ENCODE results near the gene PLEKHA6.
A peak's percentile ranks its signal among the peaks of the same experiment; 100 is the strongest.
"Not testable (repeated sequence)": the region's sequence is repeated elsewhere in the genome, so short reads cannot be mapped to it uniquely, and the experiment has no call there.

The PLEKHA6 gene

DNA sequence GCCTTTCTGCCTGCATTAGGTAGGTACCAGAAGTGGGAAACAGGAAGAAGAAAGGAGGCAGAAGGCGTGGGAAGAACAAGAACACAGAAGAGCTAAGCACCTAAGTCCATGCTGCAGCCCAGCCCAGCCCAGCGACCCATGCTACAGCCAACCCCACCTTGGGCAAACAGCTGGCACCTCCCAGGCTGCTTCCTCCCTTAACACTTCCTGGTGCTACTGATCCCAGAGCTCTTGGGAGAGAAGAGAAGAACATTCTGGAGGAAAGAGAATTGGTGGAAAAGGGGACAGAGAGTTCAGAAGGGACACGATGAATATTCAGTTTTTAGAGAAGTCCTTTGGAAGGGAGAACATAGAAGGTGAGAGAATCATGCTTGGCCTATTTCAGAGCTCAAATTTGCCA, 28.5 kb downstream of the PLEKHA6 start:
- DNase-seq (ENCODE audit: low read depth), result no peak
- no peak overlapping the region for H3K4me3 ChIP-seq (ENCODE audit: low read length)
- TF ChIP-seq, protein P1, sequence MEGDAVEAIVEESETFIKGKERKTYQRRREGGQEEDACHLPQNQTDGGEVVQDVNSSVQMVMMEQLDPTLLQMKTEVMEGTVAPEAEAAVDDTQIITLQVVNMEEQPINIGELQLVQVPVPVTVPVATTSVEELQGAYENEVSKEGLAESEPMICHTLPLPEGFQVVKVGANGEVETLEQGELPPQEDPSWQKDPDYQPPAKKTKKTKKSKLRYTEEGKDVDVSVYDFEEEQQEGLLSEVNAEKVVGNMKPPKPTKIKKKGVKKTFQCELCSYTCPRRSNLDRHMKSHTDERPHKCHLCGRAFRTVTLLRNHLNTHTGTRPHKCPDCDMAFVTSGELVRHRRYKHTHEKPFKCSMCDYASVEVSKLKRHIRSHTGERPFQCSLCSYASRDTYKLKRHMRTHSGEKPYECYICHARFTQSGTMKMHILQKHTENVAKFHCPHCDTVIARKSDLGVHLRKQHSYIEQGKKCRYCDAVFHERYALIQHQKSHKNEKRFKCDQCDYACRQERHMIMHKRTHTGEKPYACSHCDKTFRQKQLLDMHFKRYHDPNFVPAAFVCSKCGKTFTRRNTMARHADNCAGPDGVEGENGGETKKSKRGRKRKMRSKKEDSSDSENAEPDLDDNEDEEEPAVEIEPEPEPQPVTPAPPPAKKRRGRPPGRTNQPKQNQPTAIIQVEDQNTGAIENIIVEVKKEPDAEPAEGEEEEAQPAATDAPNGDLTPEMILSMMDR (conservative IDR thresholded peaks at IDR 0.05; ENCODE audit: low read depth, low read length), result no peak

DNA sequence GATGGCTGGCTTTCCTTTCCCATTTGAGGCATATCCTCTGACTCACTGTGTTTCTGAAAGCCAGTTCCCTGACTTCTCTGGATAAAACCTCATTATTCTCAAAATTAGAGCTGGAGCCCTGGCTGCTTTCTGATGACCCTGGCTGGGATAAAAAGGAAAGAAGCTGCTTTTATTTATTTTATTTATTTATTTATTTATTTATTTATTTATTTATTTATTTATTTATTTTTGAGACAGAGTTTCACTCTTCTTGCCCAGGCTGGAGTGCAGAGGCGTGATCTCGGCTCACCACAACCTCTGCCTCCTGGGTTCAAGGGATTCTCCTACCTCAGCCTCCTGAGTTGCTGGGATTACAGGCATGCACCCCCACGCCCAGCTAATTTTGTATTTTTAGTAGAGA, 31.9 kb downstream of the PLEKHA6 start:
- not testable (repeated sequence) for DNase-seq (ENCODE audit: low read depth); H3K4me3 ChIP-seq (ENCODE audit: low read length)

DNA sequence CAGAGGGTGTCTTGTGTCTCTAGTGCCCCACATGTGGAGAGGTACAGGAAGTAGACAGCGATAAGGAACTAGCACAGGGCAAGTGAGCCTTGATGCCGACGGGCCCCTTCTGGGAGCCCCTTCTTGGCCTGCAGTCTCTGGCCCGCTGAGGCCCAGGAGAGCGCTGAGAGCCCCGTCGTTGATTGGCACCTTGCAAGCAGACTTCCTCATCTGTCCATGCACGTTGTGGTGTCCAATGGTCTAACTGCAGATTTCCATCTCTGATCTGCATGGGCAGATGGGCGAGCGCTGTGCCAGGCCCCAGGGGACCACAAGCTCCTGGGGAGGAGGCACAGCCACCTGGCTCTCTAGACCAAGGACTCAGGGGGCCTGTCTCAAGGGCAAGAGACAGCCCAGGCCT, 32.4 kb downstream of the PLEKHA6 start:
- no peak for DNase-seq (ENCODE audit: low read depth)
- no peak overlapping the region for H3K4me3 ChIP-seq (ENCODE audit: low read length)
- TF ChIP-seq, protein P1 (conservative IDR thresholded peaks at IDR 0.05; ENCODE audit: low read depth, low read length), result no peak

DNA sequence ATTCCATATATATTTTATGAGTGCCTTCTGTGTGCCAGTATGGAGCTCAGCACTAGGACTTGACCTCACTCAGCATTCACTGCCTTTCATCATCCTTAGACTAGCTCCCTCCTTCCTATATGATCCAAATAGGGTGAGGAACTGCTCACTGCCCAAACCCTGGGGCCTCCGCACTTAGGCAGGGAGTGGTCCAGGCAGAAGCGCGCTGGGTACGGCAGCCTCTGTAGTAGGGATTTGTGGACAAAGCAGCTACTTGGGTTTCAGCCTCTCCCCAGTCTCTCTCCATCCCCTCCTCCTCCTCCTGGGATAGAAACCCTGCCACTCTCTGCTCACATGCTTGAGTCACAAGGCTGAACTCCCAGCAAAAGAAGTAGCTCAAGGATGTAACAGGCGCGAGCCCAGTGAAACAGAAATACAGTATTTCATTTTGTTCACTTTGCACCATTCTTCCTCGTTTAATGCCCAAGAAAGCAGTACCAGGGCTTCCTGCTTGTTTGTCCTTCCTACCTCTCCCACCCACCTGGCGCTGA, 32.9 kb downstream of the PLEKHA6 start:
- TF ChIP-seq, protein P1 (conservative IDR thresholded peaks at IDR 0.05; ENCODE audit: low read depth, low read length), result no peak
- H3K4me3 ChIP-seq (ENCODE audit: low read length), result no peak overlapping the region

DNA sequence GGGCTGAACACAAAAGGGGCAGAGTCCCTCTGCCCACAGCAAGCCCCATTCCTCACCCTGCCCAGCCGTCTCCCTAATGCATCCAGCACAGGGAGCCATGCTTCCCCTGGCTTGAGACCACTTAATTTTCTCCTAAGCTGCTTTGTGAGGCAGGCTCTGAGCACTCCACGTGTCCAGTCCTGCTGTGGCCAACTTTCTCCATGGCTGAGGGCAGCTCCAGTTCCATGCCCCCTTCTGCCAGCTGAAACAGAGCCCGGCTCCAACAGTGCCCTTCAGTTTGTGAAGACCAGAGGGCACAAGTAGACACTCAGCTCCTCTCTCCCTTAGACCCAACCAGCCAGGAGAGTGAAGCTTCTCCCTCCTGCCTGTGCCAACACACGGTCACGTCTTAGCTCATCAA, 33.8 kb downstream of the PLEKHA6 start:
- no peak for DNase-seq (ENCODE audit: low read depth)
- H3K4me3 ChIP-seq (ENCODE audit: low read length), result no peak overlapping the region
- TF ChIP-seq, protein P1 (conservative IDR thresholded peaks at IDR 0.05; ENCODE audit: low read depth, low read length), result no peak

More for the DNA sequence above, 32.9 kb downstream of the PLEKHA6 start:
- peak; percentile 85 for DNase-seq (ENCODE audit: low read depth)

DNA sequence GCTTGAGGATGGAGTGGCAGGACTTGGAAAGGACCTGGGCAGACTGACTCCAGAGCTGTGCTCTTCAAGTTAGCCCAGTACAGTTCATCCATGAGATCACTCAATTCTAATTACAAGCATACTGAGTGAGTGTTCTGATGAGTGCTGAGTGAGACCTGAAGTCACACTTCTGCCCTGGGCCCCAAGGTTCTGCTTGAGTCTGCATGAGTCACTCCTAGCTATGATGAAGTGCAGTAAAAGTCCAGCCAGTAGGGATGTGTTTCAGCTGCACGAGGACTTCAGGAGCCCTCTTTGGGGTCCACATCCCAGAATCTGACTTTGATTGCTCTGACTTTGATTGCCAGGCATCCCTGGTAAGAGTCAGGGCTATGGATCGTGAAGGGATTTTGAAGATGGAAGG, 35.8 kb downstream of the PLEKHA6 start:
- DNase-seq (ENCODE audit: low read depth), result no peak
- H3K4me3 ChIP-seq (ENCODE audit: low read length), result no peak overlapping the region
- TF ChIP-seq, protein P1 (conservative IDR thresholded peaks at IDR 0.05; ENCODE audit: low read depth, low read length), result no peak

DNA sequence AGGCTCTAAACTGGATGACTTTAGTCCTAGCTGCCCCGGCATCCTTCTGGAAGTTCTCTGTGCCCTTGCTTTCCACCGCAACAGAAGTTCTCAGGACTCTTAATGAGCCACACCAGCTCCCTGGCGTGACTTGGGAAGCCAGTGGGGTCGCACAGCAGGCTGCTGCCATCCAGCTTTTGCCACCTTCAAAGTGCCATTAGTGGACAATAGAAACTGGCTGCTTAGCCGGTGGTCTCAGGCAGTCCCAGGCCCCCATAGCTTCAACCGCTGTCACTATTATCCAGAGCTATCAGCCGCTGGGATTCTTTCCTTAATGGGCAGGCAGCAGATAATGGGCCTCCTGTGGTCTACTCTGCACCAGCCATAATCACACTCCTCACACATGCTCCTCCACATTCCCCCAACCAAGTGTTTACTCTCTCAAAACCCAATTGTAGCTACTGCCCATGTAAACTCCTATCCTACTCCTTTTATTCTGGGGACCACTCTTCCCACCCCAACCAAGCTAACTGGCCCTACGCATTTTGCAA, 37.3 kb downstream of the PLEKHA6 start:
- TF ChIP-seq, protein P1 (conservative IDR thresholded peaks at IDR 0.05; ENCODE audit: low read depth, low read length), result no peak
- DNase-seq (ENCODE audit: low read depth), result no peak
- no peak overlapping the region for H3K4me3 ChIP-seq (ENCODE audit: low read length)
